Neural cell (in vitro differentiated cells): Measurements from ENCODE around the gene HIP1. TPM values are rescaled to one million over a fixed set of nuclear protein-coding genes. Genes with fewer than 3 reads are reported as not detected.

Experiments used
- H2AFZ ChIP-seq: fragments of 200-600, 300-800 bp; sonication (generic), shearing (Covaris generic); 2 replicates; pipeline ENCODE4 v1.6.0; 2014; ENCODE audit warnings: low read depth, mild to moderate bottlenecking, antibody characterized with exemption, low read length, moderate library complexity
- H3F3A ChIP-seq: fragments of 200-600 bp; shearing (Covaris generic); 2 replicates; pipeline ENCODE4 v1.6.1; 2016; ENCODE audit warnings: mild to moderate bottlenecking, moderate library complexity, mixed read lengths, antibody characterized with exemption, low read length; ENCODE audit not compliant: insufficient read depth, poor library complexity, severe bottlenecking
- H3K27ac ChIP-seq: fragments of 200-600, 300-800 bp; sonication (generic), shearing (Covaris generic); 2 replicates; pipeline ENCODE4 v1.5.1; 2014; ENCODE audit warnings: mild to moderate bottlenecking, low read length, moderate library complexity
- H3K27me3 ChIP-seq: fragments of 300-800, 200-600 bp; sonication (generic), shearing (Covaris generic); 2 replicates; pipeline ENCODE4 v1.6.0; 2014; ENCODE audit warnings: mild to moderate bottlenecking, low read depth, low read length, moderate library complexity; ENCODE audit not compliant: insufficient read depth
- H3K36me3 ChIP-seq: fragments of 300-800, 200-600 bp; sonication (generic), shearing (Covaris generic); 2 replicates; pipeline ENCODE4 v1.5.1; 2014; ENCODE audit warnings: mild to moderate bottlenecking, antibody characterized with exemption, low read length, moderate library complexity; ENCODE audit not compliant: insufficient read depth
- H3K4me2 ChIP-seq: fragments of 300-800, 200-600 bp; sonication (generic), shearing (Covaris generic); 2 replicates; pipeline ENCODE4 v1.6.0; 2014; ENCODE audit warnings: mild to moderate bottlenecking, low read length
- H3K4me3 ChIP-seq: fragments of 300-800, 200-600 bp; sonication (generic), shearing (Covaris generic); 2 replicates; pipeline ENCODE4 v1.5.1; 2014; ENCODE audit warnings: mild to moderate bottlenecking, low read length, moderate library complexity
- H3K79me2 ChIP-seq: fragments of 200-600 bp; shearing (Covaris generic); replicated peaks from 2 replicates; pipeline ENCODE4 v1.6.0; 2014; ENCODE audit warnings: mild to moderate bottlenecking, low read length, moderate library complexity; ENCODE audit not compliant: insufficient read depth
- H3K9ac ChIP-seq: fragments of 300-800, 200-600 bp; sonication (generic), shearing (Covaris generic); 2 replicates; pipeline ENCODE4 v1.6.1; 2016; ENCODE audit warnings: mild to moderate bottlenecking, low read length, mixed read lengths
- H3K9me2 ChIP-seq: fragments of 200-600 bp; shearing (Covaris generic); 2 replicates; pipeline ENCODE4 v1.6.1; 2016; ENCODE audit warnings: mild to moderate bottlenecking, low read length, mixed read lengths; ENCODE audit not compliant: insufficient read depth
- H3K9me3 ChIP-seq: fragments of 200-600, 300-800 bp; sonication (generic), shearing (Covaris generic); 2 replicates; pipeline ENCODE4 v1.6.1; 2016; ENCODE audit warnings: mild to moderate bottlenecking, mixed run types, low read length, moderate library complexity, mixed read lengths
- H4K20me1 ChIP-seq: fragments of 200-600 bp; shearing (Covaris generic); 2 replicates; pipeline ENCODE4 v1.6.1; 2016; ENCODE audit warnings: mild to moderate bottlenecking, mixed run types; ENCODE audit not compliant: insufficient read depth
- CTCF ChIP-seq: fragments of 450-650 bp; IDR thresholded peaks from 2 replicates; pipeline ENCODE4 v1.5.1; 2014; ENCODE audit warnings: antibody characterized with exemption, mild to moderate bottlenecking, moderate library complexity; ENCODE audit not compliant: poor library complexity, severe bottlenecking
- EP300 ChIP-seq: fragments of 450-650 bp; conservative IDR thresholded peaks from 2 replicates; pipeline ENCODE4 v1.6.1; 2014; ENCODE audit warnings: antibody characterized with exemption, mild to moderate bottlenecking, moderate library complexity; ENCODE audit not compliant: poor library complexity, severe bottlenecking
- EZH2 ChIP-seq: fragments of 200-600, 300-800 bp; shearing (Covaris generic), sonication (generic); IDR thresholded peaks from 2 replicates; pipeline ENCODE4 v1.6.1; 2014; ENCODE audit warnings: antibody characterized with exemption, low read length, borderline replicate concordance, mild to moderate bottlenecking; ENCODE audit not compliant: insufficient read depth, poor library complexity, severe bottlenecking
- MXI1 ChIP-seq: fragments of 450-650 bp; conservative IDR thresholded peaks from 2 replicates; pipeline ENCODE4 v1.6.1; 2014; ENCODE audit warnings: antibody characterized with exemption, mild to moderate bottlenecking; ENCODE audit not compliant: poor library complexity, severe bottlenecking
- POLR2AphosphoS5 ChIP-seq: IDR thresholded peaks from 2 replicates; pipeline ENCODE4 v1.6.1; 2012
- RAD21 ChIP-seq: fragments of 450-650 bp; conservative IDR thresholded peaks from 2 replicates; pipeline ENCODE4 v1.6.1; 2014; ENCODE audit warnings: antibody characterized with exemption, mild to moderate bottlenecking, moderate library complexity
- REST ChIP-seq: IDR thresholded peaks from 2 replicates; pipeline ENCODE4 v1.6.1; 2012; ENCODE audit warnings: borderline replicate concordance
- SMC3 ChIP-seq: fragments of 450-650 bp; conservative IDR thresholded peaks from 2 replicates; pipeline ENCODE4 v1.6.1; 2014; ENCODE audit warnings: antibody characterized with exemption, mild to moderate bottlenecking, moderate library complexity; ENCODE audit not compliant: poor library complexity
- TAF1 ChIP-seq: IDR thresholded peaks from 2 replicates; pipeline ENCODE4 v1.6.1; 2012; ENCODE audit warnings: low read depth
- polyA plus RNA-seq: library from polyadenylated mRNA; depleted of rRNA; stranded (reverse); fragments of >200 nt; gene quantifications from 2 replicates; pipeline ENCODE4 v1.2.3, GENCODE V29; 2014

Gene HIP1
- polyA plus RNA-seq, 1 donor from 2014 or later: 12.9 TPM

GRCh38 chr7:75631711-75632110 lies 107.0 kb downstream of the HIP1 start:
- H3K79me2 ChIP-seq: peaks cover 15% of the 10 kb centered on the region
- H3K27ac ChIP-seq: no peak overlapping the region
- H3K27me3 ChIP-seq: no peaks in the 10 kb centered on the region
- H3K9ac ChIP-seq: no peak overlapping the region
- H3K4me2 ChIP-seq: no peak overlapping the region
- H3K9me3 ChIP-seq: no peaks in the 10 kb centered on the region
- no peak for TF ChIP-seq MXI1
- no peak for TF ChIP-seq RAD21
- no peak for TF ChIP-seq CTCF
- TF ChIP-seq SMC3: no peak
- TF ChIP-seq POLR2AphosphoS5: no peak
- no peak for TF ChIP-seq EZH2
- TF ChIP-seq EP300: no peak
- TF ChIP-seq REST: no peak
- TF ChIP-seq TAF1: no peak
- no peak overlapping the region for H3K4me3 ChIP-seq
- H4K20me1 ChIP-seq: no peaks in the 10 kb centered on the region
- no peaks in the 10 kb centered on the region for H3K9me2 ChIP-seq
- no peaks in the 10 kb centered on the region for H3F3A ChIP-seq
- H3K36me3 ChIP-seq: no peaks in the 10 kb centered on the region
- no peak overlapping the region for H2AFZ ChIP-seq

- no peaks in the 10 kb centered on the region for H3K9me3 ChIP-seq
- H3K36me3 ChIP-seq: no peaks in the 10 kb centered on the region
- no peak for TF ChIP-seq EZH2
- no peak for TF ChIP-seq SMC3
- TF ChIP-seq RAD21: no peak
- TF ChIP-seq CTCF: no peak
- TF ChIP-seq TAF1: no peak
- TF ChIP-seq EP300: no peak
- TF ChIP-seq POLR2AphosphoS5: no peak
- TF ChIP-seq REST: no peak
- no peak for TF ChIP-seq MXI1
- no peaks in the 10 kb centered on the region for H3K9me2 ChIP-seq
- H3K9ac ChIP-seq: no peak overlapping the region
- peaks cover 15% of the 10 kb centered on the region for H3K79me2 ChIP-seq
- no peaks in the 10 kb centered on the region for H3K27me3 ChIP-seq
- no peak overlapping the region for H3K27ac ChIP-seq
- H3K4me2 ChIP-seq: no peak overlapping the region
- H2AFZ ChIP-seq: no peak overlapping the region
- no peaks in the 10 kb centered on the region for H3F3A ChIP-seq
- H3K4me3 ChIP-seq: no peak overlapping the region
- no peaks in the 10 kb centered on the region for H4K20me1 ChIP-seq
Measured at GRCh38 chr7:75630549-75630948, 108.2 kb downstream of the HIP1 start.
